Calu3 (cell line): ENCODE measurements around the gene GABARAPL2. TPM values are rescaled to one million over a fixed set of nuclear protein-coding genes. Genes with fewer than 3 reads are reported as not detected.
"Not testable (repeated sequence)": the region's sequence is repeated elsewhere in the genome, so short reads cannot be mapped to it uniquely, and the experiment has no call there.

Experiments
- BruUV-seq: library from RNA; stranded (reverse); fragments of 400-500 nt; replicated peaks from 2 replicates; lab custom pipeline; 2021; lab: Mats Ljungman, UMichigan
- CTCF ChIA-PET: fragments of 300-600 bp; sonication (Branson Sonifier 250); formaldehyde crosslinking; loops from one replicate; lab custom pipeline; 2022; ENCODE audit warnings: antibody characterized with exemption; lab: Charles Lee
- DNase-seq: peaks from one replicate; pipeline ENCODE4 v3.0.0; 2022
- H3K27ac Mint-ChIP-seq: one replicate; pipeline ENCODE4 v1.8.0; 2022; ENCODE audit warnings: mixed read lengths; ENCODE audit not compliant: unreplicated experiment
- H3K27me3 Mint-ChIP-seq: one replicate; pipeline ENCODE4 v1.8.0; 2022; ENCODE audit warnings: mixed read lengths; ENCODE audit not compliant: unreplicated experiment
- H3K36me3 Mint-ChIP-seq: one replicate; pipeline ENCODE4 v1.8.0; 2022; ENCODE audit warnings: mild to moderate bottlenecking, moderate library complexity, mixed read lengths; ENCODE audit not compliant: insufficient read depth, unreplicated experiment
- H3K4me1 Mint-ChIP-seq: one replicate; pipeline ENCODE4 v1.8.0; 2022; ENCODE audit warnings: mild to moderate bottlenecking, low read depth, mixed read lengths; ENCODE audit not compliant: unreplicated experiment
- H3K4me3 Mint-ChIP-seq: one replicate; pipeline ENCODE4 v1.8.0; 2022; ENCODE audit warnings: mild to moderate bottlenecking, low read depth, moderate library complexity, mixed read lengths; ENCODE audit not compliant: unreplicated experiment
- H3K9me3 Mint-ChIP-seq: one replicate; pipeline ENCODE4 v1.8.0; 2022; ENCODE audit warnings: low read depth, mixed read lengths; ENCODE audit not compliant: unreplicated experiment
- intact Hi-C: fragments of 100-400 bp; cut with micrococcal nuclease; formaldehyde crosslinking; loops from one replicate; pipeline ENCODE4 v1.10.0; 2022; ENCODE audit not compliant: unreplicated experiment
- total RNA-seq: library from RNA; stranded (reverse); gene quantifications from 2 replicates; pipeline ENCODE4 v1.2.3, GENCODE V29; 2022
- TF ChIP-seq, protein P1 (sequence below): fragments of 200-600 bp; IDR thresholded peaks from one replicate; pipeline ENCODE4 v1.8.0; 2022; ENCODE audit warnings: antibody characterized with exemption; ENCODE audit not compliant: unreplicated experiment

The GABARAPL2 gene
- total RNA-seq, 1 experiment from 2014 or later = 112 TPM

DNA sequence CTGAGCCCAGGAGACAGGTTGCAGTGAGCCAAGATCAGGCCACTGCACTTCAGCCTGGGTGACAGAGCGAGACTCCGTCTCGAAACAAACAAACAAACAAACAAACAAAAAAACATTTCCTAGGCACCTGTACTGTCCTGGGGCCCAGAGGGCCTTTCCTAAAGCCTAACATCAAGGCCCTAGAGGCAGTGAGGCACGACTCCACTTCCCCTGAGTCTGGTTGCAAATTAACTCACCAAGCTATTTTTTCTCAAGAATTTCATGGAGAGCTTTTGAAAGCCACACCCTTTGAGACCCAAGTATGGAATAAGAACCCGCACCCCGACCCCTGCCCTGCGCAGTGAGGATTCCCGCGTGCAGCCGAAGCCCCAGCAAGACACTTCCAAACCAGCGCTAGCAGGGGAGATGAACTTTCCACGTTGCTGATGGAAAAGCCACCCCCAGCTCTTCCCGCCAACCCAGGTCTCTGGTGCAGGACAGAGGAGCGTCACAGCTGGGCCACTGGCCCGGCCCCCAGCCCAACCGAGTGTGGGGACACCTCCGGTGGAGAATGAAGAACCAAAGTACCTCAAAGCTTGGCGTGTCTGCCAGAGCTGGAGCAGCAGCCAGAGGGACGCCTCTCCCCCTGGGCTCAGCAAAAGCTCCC lies 31.5 kb upstream of the GABARAPL2 start:
- intact Hi-C loops = no loop called here
- Mint-ChIP-seq H3K27ac (no peak overlapping the region), H3K27me3 (no peaks in the 10 kb centered on the region), H3K36me3 (peaks cover 5% of the 10 kb centered on the region), H3K4me3 (no peak overlapping the region), H3K9me3 (no peaks in the 10 kb centered on the region), H3K4me1 (no peaks in the 10 kb centered on the region)
- no TSS peak for BruUV-seq
- CTCF ChIA-PET = interaction anchor here (0.6 kb wide), 1 partner anchor 542 kb away, joined by 3 read pairs; no protein-coding TSS in a partner anchor
- DNase-seq = no peak
- TF ChIP-seq, protein P1, sequence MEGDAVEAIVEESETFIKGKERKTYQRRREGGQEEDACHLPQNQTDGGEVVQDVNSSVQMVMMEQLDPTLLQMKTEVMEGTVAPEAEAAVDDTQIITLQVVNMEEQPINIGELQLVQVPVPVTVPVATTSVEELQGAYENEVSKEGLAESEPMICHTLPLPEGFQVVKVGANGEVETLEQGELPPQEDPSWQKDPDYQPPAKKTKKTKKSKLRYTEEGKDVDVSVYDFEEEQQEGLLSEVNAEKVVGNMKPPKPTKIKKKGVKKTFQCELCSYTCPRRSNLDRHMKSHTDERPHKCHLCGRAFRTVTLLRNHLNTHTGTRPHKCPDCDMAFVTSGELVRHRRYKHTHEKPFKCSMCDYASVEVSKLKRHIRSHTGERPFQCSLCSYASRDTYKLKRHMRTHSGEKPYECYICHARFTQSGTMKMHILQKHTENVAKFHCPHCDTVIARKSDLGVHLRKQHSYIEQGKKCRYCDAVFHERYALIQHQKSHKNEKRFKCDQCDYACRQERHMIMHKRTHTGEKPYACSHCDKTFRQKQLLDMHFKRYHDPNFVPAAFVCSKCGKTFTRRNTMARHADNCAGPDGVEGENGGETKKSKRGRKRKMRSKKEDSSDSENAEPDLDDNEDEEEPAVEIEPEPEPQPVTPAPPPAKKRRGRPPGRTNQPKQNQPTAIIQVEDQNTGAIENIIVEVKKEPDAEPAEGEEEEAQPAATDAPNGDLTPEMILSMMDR = no peak

DNA sequence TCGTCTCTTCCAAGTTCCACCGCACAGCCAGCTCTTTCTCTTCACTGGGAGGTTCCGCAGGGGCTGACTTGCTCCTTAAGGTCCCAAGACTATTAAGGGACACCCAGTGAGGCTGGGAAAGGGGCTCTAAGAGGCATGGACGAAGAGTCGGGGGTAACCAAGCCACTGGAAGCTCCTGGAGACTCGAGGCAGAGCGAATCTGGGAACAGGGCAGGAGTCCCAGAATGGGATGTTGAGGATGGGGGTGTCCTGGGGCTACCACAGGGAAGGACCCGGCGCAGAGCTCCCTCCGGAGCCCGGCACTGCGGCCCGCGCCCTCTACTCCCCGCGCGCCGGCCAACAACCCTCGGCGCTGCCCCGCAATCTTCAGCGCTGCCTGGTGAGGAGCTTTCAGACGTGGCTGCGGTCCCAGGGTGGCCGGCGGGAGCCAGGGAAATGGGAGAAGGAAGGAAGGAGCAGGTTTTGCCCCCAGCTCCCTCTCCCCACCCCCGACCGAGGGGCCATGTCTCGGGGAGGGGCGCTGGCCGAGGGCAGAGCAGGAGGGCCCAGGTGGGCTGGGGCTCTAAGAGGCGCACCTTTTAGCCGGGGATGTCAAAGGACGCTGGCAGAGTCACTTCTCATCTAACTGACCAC lies 30.9 kb upstream of the GABARAPL2 start:
- Mint-ChIP-seq H3K4me1 (no peaks in the 10 kb centered on the region), H3K9me3 (no peaks in the 10 kb centered on the region), H3K27ac (no peak overlapping the region), H3K27me3 (no peaks in the 10 kb centered on the region), H3K4me3 (no peak overlapping the region), H3K36me3 (peaks cover 5% of the 10 kb centered on the region)
- BruUV-seq = no TSS peak
- no peak for DNase-seq
- TF ChIP-seq, protein P1 = no peak
- intact Hi-C loops = no loop called here
- CTCF ChIA-PET = no interaction called here

DNA sequence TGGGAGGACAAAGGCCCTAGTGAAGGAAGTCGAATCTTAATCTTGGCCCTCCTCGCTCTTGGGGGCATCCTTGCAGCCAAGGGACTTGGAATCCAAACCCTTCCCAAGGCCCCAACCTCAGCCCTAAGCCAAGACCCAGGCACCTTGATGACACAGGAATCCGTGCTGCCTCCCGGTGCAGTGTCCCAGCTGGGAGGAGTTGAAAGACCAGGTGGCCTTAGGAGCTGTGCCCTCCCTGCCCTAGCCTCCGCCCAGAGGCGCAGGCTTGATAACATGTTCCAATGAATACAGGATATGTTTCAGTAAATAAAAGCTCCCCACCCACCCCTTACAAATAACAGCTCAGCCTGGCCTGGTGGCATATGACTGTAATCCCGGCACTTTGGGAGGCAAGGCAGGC lies 30.3 kb upstream of the GABARAPL2 start, which contains the start of gene CHST5:
CHST5 (minus strand) TSS at position 208 of the 400 bp plus-strand sequence. CDS start 5,724 bp downstream, outside the sequence.
- BruUV-seq = no TSS peak
- CTCF ChIA-PET = no interaction called here
- H3K4me1 Mint-ChIP-seq = no peaks in the 10 kb centered on the region
- H3K9me3 Mint-ChIP-seq = no peaks in the 10 kb centered on the region
- H3K36me3 Mint-ChIP-seq = peaks cover 5% of the 10 kb centered on the region
- TF ChIP-seq, protein P1 = no peak
- H3K27ac Mint-ChIP-seq = no peak within 1 kb of the TSS
- H3K4me3 Mint-ChIP-seq = no peak within 1 kb of the TSS
- intact Hi-C loops = no loop called here
- DNase-seq = no peak
- no peaks in the 10 kb centered on the region for H3K27me3 Mint-ChIP-seq

DNA sequence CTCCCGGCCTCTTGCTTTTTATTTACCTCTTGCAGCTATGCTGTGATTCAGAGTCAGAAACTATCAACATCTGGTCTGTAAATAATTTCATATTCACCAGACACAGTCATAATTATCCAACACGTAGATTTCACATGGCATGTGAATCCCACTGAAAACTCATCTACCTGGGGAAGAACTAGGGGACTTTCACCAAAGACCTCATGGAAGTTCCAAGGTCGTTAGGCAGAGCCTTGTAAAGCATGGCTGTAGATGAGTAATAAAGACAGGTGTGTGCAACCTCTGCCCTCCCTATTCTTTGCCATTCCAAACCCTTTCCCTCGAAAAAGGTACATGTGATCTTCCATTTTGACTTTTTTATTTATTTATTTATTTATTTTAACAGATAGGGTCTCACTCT lies 28.4 kb upstream of the GABARAPL2 start:
- Mint-ChIP-seq H3K27me3 (no peaks in the 10 kb centered on the region), H3K4me1 (no peaks in the 10 kb centered on the region), H3K9me3 (no peaks in the 10 kb centered on the region), H3K27ac (no peak overlapping the region), H3K36me3 (no peaks in the 10 kb centered on the region), H3K4me3 (no peak overlapping the region)
- no peak for DNase-seq
- intact Hi-C loops = no loop called here
- TF ChIP-seq, protein P1 = no peak
- no TSS peak for BruUV-seq
- CTCF ChIA-PET = interaction anchor here (0.6 kb wide), 1 partner anchor 42 kb away, joined by 3 read pairs; no protein-coding TSS in a partner anchor

DNA sequence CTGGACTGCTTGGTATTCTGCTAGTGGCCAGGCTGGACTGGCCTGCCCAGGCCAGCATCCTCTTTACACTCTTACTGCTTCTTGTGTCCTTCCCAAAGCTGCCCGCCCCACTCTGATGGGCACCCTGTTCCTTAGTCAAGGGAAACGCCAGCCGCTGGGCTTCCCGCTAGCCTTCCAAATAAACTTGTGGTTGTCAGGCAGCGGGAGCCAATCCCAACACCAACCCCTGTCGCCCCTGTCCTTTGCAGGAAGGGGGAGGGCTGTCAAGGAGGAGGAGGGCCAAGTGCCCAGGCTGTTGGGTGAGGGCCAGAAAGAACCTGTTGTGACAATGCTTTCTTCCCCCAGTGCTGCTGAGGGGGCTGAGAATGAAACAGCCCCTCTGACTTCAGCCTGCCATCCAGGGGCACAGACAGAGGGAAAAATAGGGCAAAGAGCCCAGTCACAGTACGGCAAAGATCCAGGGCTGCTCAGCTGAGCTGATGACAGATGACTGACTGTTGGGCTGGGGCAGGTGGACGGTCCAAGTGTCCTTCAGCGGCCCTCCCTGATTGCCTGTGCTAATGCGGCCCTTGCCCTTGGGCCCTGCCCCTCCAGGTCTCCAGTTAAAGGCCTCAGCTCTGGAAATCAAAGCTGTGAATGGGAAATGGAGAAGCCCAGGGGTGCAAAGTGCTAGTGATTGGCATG lies 27.2 kb upstream of the GABARAPL2 start:
- CTCF ChIA-PET, intact Hi-C loops, H3K27me3 Mint-ChIP-seq, H3K36me3 Mint-ChIP-seq, H3K4me1 Mint-ChIP-seq, H3K4me3 Mint-ChIP-seq, H3K27ac Mint-ChIP-seq, DNase-seq, BruUV-seq, H3K9me3 Mint-ChIP-seq: not testable (repeated sequence)
